Jurkat, Clone E6-1 (cell line): Measurements from ENCODE around the gene ABHD17A.
A peak's percentile ranks its signal among the peaks of the same experiment; 100 is the strongest.

Source experiments
- DNase-seq: peaks from one replicate; pipeline ENCODE4 v3.0.0-alpha.2; 2011; ENCODE audit warnings: low read depth, low spot score
- H3K4me3 ChIP-seq: 2 replicates; pipeline ENCODE4 v1.5.1; 2011; ENCODE audit warnings: mild to moderate bottlenecking, low read length, control low read depth, moderate library complexity

ABHD17A gene

DNA sequence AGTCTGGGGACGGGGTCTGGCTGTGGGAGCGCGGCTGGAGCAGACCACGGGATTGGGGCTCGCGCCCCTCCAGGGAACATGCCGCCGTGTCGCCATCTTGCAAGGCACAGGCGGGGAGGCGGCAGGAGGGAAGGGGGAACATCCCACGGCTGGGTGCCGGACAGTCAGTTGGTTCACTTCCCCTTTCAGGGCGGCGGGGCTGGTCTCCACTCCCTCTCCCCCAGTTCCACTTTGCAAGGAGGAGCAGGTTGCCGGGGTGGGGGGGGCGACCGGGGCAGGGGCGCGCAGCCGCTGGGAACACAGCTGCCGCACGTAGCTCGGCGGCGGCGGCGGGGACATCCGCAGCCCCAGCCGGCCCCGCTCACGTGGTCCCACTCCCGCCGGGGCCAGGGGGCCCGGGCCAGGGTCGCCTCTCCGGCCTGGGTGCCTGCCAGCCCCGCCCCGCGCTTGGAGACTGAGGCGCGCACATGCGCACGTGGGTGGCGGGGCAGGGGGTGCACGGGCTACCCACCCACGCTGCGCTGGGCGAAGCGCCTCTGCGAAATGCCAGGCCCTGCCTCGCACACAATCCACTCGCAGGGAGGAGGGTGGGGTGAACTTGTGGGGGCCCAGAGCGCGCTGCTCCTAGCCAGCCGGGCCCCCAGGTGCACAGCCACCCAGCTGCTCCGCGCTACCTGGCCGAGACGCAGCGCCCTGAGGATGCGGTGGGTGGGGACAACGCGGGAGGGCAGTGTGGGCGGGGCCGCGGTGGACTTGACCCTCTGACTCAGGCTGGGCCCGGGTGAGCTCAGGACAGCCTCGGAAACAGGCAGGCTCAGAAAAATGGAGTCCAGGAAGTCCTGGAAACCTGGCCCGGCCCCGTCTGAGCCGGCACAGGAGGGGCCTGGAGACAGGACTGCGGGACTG is 28.3 kb downstream of the ABHD17A start:
- peak overlapping the region; percentile 52 for H3K4me3 ChIP-seq
- DNase-seq = no peak

DNA sequence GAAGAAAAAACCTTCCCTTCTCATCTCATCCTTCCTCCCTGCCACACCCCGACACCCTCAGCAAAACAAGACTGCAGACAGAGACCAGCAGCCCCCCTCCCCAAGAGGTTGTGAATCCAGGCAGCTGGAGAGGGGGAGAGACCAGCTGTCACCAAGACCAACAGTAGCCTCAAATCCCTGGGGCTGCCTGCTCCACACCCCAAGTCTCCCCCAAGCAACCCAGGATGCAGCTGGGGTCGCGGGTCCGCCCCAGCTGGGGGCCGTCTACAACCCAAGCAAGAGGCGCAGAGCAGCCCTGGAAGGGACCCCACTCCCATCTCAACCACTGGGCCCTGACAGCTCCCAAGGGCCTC is 29.0 kb downstream of the ABHD17A start:
- DNase-seq = no peak
- peak overlapping the region; percentile 52 for H3K4me3 ChIP-seq

DNA sequence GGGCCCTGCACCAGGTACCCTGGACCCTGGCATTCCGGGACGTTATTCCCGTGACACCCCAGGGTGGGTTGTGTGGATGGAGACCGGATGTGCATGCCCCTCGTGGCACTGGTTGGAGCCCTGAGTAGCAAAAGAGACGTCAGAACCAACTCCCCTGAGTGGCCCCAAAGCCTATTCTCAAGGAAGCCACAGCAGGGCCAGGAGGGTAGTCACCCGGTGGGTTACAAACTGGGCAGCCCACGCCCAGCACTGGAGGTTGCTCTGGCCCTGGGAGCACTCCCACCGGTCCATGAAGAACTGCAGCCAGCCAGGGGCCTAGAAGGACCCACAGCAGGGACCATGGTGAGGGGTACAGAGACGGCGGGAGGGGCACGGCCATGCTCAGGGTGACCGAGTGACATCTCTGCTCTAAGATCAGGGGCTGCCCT is 29.5 kb downstream of the ABHD17A start:
- peak overlapping the region; percentile 52 for H3K4me3 ChIP-seq
- DNase-seq = no peak

DNA sequence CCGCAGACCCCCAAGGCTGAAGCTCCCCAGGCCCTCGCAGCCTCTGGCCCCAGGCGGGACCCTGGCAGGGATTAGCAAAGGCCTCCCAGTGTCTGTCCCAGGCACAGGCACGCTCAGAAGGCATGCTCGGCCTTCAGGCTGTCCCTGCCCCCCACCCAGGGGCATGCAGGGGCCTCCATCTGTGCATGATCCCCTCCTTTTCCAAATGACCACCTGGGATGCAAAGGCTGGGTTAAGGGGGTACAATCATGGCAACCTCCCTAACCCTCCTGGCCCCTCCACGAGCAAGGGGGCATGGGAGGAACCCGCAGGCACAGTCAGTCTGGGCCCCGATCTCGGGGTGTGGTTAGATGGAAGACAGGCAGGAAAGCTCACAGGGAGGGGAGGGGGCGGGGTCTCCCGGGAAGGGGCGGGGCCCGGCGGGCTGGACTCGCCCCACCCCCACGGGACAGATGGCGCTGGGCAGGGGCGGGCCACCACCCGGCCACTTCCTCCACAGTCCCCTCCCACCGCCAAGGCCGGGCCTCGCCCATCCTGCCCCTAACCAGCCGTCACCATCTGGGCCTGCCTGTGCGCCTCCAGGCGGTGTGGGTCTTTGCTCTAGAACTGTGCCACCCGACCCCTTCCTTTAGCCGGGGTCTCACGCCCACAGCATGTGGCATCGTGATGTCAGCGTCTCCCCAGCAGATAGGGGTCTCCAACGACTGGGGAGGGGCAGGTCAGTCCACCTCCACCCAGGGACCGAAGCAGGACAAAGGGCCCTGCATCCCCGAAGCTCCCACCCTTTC is 30.1 kb downstream of the ABHD17A start:
- H3K4me3 ChIP-seq = peak overlapping the region; percentile 52
- peak; percentile 77 for DNase-seq

DNA sequence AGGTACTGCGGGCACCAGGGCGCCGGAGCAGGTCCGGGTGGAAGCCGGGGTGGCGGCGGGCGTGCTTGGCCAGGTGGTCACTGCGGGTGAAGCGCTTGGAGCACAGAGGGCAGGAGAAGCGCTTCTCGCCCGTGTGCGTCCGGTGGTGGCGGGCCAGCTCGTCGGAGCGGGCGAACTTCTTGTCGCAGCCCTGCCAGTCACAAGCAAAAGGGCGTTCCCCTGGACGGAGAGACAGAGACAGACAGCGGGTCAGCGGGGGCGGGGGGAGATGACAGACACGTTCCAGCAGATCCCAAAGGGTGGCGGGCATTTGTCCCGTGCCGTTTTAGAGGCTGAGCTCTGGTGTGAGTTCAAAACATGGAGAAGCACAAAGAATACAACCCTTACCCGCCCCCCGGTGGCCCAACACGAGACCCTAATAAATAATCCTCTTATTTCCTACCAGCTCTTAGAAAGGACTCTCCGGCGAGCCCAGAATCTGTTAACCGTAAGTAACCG is 30.7 kb downstream of the ABHD17A start:
- DNase-seq = no peak
- H3K4me3 ChIP-seq = peak overlapping the region; percentile 35

DNA sequence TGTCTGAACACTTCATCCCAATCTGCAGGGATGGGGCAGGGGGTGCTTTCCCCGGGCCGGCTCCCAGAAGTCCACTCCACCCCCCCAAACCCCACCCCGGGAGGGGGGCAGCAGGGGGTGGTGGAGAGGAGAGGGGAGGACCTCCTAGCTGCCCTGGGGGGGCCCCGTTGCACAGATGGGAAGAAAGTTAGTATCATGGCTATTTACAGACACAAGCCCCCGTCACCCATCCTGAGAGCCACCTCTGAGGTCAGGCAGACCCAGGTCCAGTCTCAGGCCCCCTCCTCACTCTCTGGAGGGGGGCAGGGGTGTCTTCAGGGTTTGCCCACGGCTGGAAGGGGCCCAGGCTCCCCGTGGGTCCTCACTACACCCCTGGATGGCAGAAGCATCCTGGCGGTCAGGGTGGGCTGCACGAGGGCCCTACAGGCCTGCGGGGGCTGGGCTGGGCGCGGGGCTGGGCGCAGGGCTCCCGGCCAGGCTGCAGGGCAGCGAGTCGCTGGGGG is 31.2 kb downstream of the ABHD17A start:
- DNase-seq = no peak
- no peak overlapping the region for H3K4me3 ChIP-seq

DNA sequence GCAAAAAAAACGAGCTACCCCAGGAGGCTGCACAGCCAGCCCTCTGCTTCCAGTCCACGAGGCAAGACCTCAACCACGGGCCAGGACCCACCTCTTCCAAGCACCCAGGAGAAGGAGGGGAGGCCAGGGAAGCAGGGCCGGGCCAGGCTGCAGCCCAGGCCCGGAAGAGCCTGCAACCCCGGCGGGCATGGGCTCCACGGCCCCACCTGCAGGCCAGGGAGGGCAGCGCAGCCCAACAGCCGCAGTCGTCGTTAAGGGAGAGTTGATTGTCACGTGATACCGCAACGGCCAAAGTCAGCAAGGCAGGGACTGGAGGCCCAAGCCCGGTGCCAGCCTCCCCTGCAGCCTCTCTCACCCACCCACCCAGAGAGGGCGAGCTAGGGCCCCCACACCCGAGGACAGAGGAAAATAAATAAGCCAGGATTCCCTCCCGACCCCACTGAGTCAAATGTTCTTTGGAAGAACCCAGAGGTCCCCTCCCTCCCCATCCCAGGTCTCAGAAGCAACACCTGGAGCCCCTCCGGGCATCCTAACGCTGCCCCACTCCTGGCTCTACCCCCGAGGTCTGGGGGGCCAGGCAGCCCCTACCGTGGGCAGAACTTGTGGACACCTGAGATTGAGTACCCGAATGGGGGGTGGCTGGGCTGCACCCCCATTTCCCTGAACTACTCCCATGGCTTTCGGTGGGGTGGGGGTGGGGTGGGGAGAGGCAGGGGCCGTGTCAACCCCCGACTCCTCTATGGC is 31.8 kb downstream of the ABHD17A start:
- H3K4me3 ChIP-seq = peak overlapping the region; percentile 56
- peak; percentile 66 for DNase-seq

DNA sequence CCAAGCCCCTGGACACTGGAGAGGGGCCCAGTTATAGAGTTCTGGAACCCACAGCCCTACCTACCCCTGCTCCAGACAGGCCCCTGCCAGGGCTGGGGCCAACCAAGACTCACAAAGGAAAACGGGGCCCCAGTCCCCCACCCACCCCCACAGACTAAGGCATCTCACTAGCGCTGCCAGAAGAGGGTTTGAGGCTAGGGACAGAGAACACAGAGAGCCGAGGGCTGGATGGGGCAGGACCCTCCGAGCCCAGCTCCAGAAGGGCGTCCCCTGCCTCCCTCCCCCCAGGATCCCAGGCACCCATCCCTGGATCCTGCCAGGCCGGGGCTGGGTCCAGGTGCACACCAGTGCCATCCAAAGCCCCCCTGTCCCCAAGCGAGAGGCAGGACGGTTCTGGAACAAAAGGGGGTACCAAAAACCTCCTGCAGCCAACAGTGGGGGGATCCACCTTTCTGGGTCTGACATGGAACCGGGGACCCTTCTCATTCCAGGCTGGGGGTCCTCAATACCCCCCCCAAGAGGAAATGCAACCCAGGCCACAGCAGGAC is 32.6 kb downstream of the ABHD17A start:
- H3K4me3 ChIP-seq = peak overlapping the region; percentile 56
- DNase-seq = no peak

DNA sequence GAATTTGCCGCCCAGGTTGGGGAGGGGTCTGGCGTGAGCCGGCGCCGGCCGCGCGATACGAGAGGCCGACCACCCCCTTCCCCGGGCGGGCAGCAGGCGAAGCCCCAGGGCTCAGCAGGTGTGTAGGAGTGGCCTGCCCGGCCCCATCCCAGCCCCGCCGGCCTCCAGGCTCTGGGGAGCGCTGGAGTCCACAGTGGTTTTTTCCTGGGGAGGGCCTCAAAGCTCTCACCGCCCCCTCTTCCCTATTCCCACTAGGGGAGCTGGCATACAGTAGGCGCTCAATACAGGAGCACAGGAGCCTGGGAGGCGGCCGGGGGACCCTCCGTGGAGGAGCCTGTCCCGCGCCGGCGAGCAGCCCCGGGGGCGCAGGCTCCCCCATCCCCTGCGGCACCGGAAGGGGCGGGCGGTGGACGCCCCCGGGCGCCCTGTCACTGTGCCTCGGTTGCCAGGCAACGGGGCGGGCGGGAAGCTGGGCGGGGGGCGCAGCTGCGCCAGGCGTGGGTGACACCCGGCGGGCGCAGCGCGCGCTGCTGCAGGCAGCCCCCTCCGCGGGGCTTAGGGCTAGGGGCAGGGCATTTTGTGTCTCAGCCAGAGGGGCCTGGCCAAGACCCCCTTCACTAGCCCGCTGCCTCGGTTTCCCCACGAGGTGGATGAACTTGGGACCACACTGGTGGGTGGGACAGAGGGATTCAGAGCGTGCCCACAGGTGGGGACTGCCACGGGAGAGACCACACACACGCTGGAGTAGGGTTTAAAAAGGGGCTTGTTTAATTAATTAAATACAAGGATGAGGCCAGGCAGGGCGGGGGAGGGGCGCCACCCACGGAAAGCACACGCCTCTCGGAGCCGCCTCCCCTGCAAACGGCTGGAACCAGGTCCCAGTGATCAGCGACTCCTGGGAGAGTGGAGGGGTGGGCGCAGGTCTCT is 33.4 kb downstream of the ABHD17A start:
- peak overlapping the region; percentile 56 for H3K4me3 ChIP-seq
- DNase-seq = peak; percentile 73

DNA sequence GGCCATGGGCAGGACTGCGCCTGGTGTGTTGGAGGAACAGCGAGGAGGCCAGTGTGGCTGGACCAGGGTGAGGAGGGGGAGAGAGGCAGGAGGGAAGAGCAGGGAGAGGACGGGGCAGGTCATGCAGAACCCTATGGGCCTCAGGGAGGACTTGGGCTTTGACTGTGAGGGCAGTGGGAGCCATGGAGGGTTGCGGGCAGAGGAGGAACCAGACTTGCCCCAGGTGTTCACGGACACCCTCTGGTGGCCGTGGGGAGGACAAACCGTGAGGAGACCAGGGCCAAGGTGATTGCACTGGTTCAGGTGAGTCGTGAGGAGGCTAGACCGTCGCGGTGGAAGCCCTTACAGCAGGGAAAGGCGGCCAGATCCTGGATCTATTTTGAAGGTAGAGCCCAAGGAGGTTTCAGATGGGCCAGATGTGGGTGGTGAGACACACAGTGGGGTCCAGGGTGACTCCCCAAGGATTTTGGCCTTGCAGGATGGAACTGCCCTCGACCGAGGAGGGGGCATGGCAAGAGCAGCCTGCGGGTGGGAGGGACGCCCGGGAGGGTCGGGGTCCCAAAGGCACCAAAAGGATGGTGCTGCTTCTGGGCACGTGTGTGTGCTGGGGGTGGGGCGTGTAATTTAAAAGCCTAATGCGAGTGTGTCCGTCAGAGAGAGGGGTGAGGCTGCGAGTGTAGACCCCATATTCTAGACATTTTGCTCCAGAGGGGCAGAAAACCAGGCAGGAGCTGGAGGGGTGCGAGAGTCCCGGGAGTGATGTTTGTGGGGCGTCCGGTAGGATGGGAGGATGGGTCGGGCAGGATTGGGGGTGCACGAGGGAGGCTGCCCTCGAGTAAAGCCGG is 34.3 kb downstream of the ABHD17A start:
- DNase-seq = no peak
- peak overlapping the region; percentile 44; the same call in 1 of the 2 replicates for H3K4me3 ChIP-seq

DNA sequence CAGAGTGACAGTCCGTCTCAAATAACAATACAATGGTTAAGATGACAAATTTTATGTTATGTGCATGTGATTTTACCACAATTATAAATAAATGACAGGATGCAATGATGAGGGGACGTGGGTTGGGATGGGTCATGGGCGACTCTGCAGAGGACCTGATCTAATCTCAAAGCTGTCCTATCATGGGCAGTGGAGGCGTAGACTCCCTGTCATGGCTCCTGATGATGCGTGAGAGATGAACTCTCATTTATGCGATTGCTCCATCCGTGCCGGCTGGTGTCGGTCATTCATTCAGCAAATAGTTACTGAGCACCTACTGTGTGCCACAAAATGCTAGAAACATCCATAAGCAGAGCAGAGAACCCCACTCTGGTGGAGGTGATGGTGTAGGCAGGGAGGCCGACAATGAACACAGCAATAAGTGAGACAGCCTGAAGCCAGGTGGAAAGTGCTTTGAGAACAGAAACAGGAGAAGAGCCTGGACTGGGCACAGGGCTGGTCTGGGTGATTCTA is 35.4 kb downstream of the ABHD17A start:
- H3K4me3 ChIP-seq = no peak overlapping the region
- no peak for DNase-seq

DNA sequence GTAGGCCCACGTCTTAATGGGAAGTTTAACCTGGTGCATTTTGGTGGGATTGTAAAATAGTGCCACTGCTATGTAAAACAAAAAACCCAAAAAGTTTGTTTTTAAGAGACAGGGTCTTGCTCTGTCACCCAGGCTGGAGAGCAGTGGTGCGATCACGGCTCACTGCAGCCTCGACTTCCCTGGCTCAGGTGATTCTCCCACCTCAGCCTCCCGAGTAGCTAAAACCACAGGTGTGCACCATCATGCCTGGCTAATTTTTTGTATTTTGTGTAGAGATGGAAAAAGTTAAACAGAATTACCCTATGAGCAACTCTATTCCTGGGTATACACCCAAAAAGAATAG is 36.2 kb downstream of the ABHD17A start:
- DNase-seq = no peak
- H3K4me3 ChIP-seq = no peak overlapping the region

DNA sequence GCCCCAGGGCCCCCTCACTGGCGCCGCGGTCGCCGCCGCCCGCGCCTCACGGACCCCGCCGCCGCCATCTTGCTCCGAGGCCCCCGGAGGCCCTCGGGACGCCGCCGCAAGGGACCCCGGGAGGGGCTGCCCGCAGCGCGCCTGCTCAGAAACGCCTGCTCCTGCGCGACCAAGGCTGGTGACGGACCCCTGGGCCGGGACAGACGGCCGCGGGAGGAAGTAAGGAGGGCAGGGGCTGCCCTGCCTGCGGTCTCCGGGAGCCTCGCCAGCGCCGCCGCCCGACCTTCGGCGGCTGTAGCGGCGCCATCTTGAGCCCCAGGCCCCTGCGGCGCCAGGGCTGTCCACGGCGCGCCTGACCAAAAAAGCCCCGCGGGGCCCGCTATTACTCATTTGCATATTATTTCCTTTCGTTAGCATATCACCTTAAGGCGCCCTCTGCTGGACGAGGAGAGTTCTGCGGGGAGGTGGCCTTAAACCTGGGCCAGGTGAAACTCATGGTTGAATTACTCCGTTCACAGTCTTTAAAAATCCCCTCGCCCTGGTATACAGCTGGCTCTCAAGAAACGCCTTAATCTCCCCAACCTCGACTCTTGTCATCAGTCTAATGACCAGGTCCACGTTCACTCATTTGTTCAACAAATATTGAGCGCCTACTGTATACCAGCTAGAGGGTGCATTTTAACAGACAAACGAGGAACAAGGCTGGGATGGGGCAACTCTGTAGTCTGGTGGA is 36.7 kb downstream of the ABHD17A start, which contains the start of gene REXO1:
Gene REXO1 (minus strand): TSS at position 85 of the 733 bp plus-strand sequence. CDS start 125 bp downstream, outside the sequence.
- peak; percentile 92 for DNase-seq

DNA sequence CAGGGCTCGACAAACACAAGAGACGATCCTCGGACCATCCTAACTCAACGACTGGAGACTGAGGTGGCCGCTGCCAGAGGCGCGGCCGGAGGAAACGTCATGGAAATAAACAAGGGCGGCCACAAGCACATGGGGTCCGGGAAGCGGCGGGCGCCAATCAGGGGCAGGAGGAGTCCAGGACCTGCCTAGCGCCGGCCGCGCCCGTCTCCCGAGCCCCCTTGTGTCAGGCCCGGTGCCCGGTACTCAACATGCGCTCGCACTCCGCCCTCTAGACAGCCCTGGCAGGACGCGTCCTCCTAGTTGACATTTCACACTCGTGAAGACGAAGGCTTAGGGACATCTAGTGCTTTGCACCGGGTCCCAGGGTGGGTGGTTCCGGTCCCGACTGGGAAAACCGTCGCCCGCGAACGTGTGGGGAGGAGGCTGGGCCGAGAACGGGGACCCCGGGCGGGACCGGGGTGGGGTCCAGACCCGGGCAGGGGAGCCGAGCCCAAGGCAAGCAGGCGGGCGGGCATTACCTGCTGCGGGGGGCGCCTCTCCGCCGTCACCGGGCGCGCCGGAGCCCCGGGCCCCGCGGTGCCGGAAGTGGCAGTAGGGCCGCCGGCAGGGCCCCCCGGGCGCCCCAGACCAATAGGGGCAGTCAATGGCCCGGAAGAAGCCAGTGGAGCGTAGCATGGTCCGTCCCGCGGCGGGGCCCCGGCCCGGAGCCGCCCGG is 37.5 kb downstream of the ABHD17A start:
- DNase-seq = no peak
- peak overlapping the region; percentile 86 for H3K4me3 ChIP-seq

More for the DNA sequence above, 36.7 kb downstream of the ABHD17A start, which contains the start of gene REXO1:
- peak within 1 kb of the TSS; percentile 86 for H3K4me3 ChIP-seq

DNA sequence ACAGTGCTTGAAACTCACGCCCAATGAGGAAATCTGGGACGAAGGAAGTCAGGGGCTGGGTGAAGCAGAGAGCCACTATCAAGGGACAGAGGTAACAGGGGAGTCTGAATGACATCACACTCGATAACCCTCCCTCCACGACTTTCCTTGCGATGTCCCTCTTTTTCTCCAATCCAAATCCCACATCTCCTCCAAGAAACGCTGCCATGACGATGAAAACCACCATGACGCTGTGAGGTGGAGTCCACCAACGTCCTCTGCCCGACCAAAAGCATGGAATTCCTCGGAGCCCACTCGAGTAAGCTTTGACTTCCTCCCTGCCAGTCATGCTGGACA is 38.0 kb downstream of the ABHD17A start:
- no peak for DNase-seq
- peak overlapping the region; percentile 86 for H3K4me3 ChIP-seq
